Measurements from ENCODE around the gene RBM25.
"Not testable (repeated sequence)": the region's sequence is repeated elsewhere in the genome, so short reads cannot be mapped to it uniquely, and the experiment has no call there.

Gene RBM25

DNA sequence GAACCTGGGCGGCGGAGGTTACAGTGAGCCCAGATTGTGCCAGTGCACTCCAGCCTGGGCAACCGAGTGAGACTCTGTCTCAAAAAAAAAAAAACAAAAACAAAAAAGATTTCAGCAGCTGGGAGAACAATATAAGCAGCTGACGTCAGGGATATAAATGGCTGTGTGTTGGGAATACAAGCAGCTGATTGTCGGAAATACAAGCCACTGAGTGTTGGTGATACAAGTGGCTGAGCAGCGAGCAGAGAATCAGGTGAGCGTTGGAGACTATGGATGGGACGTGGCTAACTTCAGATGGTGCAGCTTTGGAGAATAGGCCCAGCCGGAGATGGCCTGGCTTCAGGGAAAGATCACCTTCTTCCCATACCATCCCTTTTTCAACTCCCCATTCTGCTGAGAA, 109.9 kb downstream of the RBM25 start:
- DNase-seq (ENCODE audit: low read depth in 2 of 2, low spot score in 1 of 2): no peak

DNA sequence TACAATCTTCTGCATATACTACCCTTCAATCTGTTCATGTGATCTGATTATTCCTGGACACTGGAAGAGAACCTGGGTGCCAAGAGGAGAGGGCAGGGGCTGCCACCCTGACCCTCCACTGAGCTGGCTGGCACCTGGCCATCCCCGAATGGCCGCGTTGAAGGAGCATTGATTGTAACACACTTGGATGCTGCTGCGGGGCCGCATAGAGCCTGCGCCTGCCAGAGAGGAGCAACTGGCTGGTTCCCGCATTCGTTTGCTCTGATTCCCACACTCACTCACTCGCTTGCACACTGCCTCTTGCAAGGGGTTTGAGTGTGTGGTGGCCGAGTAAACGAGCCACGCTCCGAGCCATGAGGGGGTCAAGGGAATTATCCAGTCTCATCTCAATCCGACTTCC, 110.4 kb downstream of the RBM25 start:
- DNase-seq (ENCODE audit: low read depth in 2 of 2, low spot score in 1 of 2): no peak

DNA sequence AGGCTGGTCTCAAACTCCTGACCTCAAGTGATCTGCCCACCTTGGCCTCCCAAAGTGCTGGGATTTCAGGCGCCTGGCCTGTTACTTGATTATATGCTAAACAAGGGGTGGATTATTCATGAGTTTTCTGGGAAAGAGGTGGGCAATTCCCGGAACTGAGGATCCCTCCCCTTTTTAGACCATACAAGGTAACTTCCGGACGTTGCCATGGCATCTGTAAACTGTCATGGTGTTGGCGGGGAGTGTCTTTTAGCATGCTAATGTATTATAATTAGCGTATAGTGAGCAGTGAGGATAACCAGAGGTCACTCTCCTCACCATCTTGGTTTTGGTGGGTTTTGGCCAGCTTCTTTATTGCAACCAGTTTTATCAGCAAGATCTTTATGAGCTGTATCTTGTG, 111.5 kb downstream of the RBM25 start:
- DNase-seq (ENCODE audit: low read depth in 2 of 2, low spot score in 1 of 2): not testable (repeated sequence)

DNA sequence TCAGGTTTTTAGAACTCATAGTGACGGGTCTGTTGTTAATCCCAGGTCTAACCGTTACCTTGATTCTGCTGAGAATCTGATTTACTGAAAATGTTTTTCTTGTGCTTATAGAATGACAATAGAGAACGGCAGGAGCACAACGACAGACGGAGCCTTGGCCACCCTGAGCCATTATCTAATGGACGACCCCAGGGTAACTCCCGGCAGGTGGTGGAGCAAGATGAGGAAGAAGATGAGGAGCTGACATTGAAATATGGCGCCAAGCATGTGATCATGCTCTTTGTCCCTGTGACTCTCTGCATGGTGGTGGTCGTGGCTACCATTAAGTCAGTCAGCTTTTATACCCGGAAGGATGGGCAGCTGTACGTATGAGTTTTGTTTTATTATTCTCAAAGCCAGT, 112.4 kb downstream of the RBM25 start:
- DNase-seq (ENCODE audit: low read depth in 2 of 2, low spot score in 1 of 2): no peak

DNA sequence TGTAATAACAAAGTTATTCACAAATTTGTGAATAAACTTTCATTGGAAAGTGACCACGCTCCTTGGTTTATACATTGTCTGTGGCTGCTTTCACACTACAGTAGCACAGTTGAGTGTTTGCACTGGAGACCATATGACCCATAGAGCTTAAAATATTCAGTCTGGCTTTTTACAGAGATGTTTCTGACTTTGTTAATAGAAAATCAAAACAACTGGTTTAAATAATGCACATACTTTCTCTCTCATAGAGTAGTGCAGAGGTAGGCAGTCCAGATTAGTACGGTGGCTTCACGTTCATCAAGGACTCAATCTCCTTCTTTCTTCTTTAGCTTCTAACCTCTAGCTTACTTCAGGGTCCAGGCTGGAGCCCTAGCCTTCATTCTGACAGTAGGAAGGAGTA, 114.2 kb downstream of the RBM25 start:
- no peak for DNase-seq (ENCODE audit: low read depth in 2 of 2, low spot score in 1 of 2)

DNA sequence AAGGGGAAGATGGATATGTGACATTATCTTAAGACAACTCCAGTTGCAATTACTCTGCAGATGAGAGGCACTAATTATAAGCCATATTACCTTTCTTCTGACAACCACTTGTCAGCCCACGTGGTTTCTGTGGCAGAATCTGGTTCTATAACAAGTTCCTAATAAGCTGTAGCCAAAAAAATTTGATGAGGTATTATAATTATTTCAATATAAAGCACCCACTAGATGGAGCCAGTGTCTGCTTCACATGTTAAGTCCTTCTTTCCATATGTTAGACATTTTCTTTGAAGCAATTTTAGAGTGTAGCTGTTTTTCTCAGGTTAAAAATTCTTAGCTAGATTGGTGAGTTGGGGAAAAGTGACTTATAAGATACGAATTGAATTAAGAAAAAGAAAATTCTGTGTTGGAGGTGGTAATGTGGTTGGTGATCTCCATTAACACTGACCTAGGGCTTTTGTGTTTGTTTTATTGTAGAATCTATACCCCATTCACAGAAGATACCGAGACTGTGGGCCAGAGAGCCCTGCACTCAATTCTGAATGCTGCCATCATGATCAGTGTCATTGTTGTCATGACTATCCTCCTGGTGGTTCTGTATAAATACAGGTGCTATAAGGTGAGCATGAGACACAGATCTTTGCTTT, 114.9 kb downstream of the RBM25 start:
- no peak for DNase-seq (ENCODE audit: low read depth in 2 of 2, low spot score in 1 of 2)
